ENCODE results near the gene CRYBA1.
"Not testable (repeated sequence)": the region's sequence is repeated elsewhere in the genome, so short reads cannot be mapped to it uniquely, and the experiment has no call there.

The CRYBA1 gene

GRCh38 chr17:29246628-29247027, at the start of gene CRYBA1:
CRYBA1 (plus strand) TSS chr17:29246859; CDS start chr17:29246864, 5 bp downstream.
- DNase-seq (ENCODE audit: low read depth): no peak

- no peak for DNase-seq (ENCODE audit: low read depth)
Measured at GRCh38 chr17:29197516-29198272, 49.0 kb upstream of the CRYBA1 start.

GRCh38 chr17:29204068-29204804, 42.4 kb upstream of the CRYBA1 start:
- DNase-seq (ENCODE audit: low read depth): not testable (repeated sequence)

- no peak for DNase-seq (ENCODE audit: low read depth)
Measured at GRCh38 chr17:29205047-29205446, 41.6 kb upstream of the CRYBA1 start.

GRCh38 chr17:29207975-29208374, 38.7 kb upstream of the CRYBA1 start:
- DNase-seq (ENCODE audit: low read depth): no peak

- DNase-seq (ENCODE audit: low read depth): no peak
Measured at GRCh38 chr17:29209073-29209472, 37.6 kb upstream of the CRYBA1 start.

- DNase-seq (ENCODE audit: low read depth): no peak
Measured at GRCh38 chr17:29210879-29211278, 35.8 kb upstream of the CRYBA1 start.

GRCh38 chr17:29212094-29212631, 34.5 kb upstream of the CRYBA1 start:
- no peak for DNase-seq (ENCODE audit: low read depth)

GRCh38 chr17:29212681-29213121, 34.0 kb upstream of the CRYBA1 start:
- peak; percentile 53 for DNase-seq (ENCODE audit: low read depth)

- no peak for DNase-seq (ENCODE audit: low read depth)
Measured at GRCh38 chr17:29214215-29215146, 32.2 kb upstream of the CRYBA1 start.

GRCh38 chr17:29215174-29215573, 31.5 kb upstream of the CRYBA1 start:
- no peak for DNase-seq (ENCODE audit: low read depth)

- DNase-seq (ENCODE audit: low read depth): no peak
Measured at GRCh38 chr17:29215717-29216116, 30.9 kb upstream of the CRYBA1 start.

- no peak for DNase-seq (ENCODE audit: low read depth)
Measured at GRCh38 chr17:29216181-29216580, 30.5 kb upstream of the CRYBA1 start.

- no peak for DNase-seq (ENCODE audit: low read depth)
Measured at GRCh38 chr17:29216856-29217255, 29.8 kb upstream of the CRYBA1 start.

GRCh38 chr17:29219378-29220047, 27.1 kb upstream of the CRYBA1 start:
- peak; percentile 79 for DNase-seq (ENCODE audit: low read depth)

GRCh38 chr17:29221338-29221737, 25.3 kb upstream of the CRYBA1 start:
- DNase-seq (ENCODE audit: low read depth): not testable (repeated sequence)

GRCh38 chr17:29225396-29225795, 21.3 kb upstream of the CRYBA1 start:
- DNase-seq (ENCODE audit: low read depth): no peak

- no peak for DNase-seq (ENCODE audit: low read depth)
Measured at GRCh38 chr17:29233301-29233700, 13.4 kb upstream of the CRYBA1 start.

- not testable (repeated sequence) for DNase-seq (ENCODE audit: low read depth)
Measured at GRCh38 chr17:29234972-29235371, 11.7 kb upstream of the CRYBA1 start.

- DNase-seq (ENCODE audit: low read depth): no peak
Measured at GRCh38 chr17:29235904-29236303, 10.8 kb upstream of the CRYBA1 start.

GRCh38 chr17:29237476-29238132, 9.1 kb upstream of the CRYBA1 start:
- no peak for DNase-seq (ENCODE audit: low read depth)

Data from fibroblast of gingiva (primary cell).